Stimulated activated naive CD4-positive, alpha-beta T cell (primary cell): ENCODE measurements around the gene ARSB.

Experiments used
- DNase-seq, 6 experiments: peaks; one replicate each; lab custom pipeline; 2025; lab: John Stamatoyannopoulos, UW

The ARSB gene

DNA sequence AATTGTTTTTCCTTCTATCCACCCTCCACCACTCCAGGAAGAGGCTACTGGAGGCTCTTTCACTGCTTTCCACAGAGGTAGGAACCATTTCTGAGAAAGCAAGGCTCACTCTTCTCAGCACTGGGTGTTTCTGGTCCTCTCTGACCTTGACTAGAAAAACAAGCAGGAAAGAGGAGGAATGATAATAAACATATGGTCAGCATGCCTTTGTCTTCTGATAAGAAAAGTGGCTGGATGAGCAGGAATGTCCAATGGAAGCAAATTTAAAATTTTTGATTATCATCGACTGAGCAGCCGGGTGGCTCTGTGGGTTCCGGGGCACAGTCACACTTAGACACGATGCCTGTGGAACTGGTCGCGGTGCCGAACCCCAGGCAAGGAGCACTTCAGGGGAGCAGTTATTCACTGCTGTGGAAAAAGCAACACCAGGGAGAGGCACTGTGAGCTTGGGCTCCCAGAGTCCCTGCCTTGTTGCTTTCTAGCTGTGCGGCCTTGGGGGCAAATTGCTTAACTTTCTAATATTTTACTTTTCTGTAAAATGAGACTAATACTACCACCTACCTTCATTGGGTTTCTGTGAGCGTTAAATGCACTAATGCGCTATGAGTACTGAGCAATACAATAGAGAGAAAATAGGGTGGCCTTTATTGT lies 179.5 kb downstream of the ARSB start:
- DNase-seq: no peak

DNA sequence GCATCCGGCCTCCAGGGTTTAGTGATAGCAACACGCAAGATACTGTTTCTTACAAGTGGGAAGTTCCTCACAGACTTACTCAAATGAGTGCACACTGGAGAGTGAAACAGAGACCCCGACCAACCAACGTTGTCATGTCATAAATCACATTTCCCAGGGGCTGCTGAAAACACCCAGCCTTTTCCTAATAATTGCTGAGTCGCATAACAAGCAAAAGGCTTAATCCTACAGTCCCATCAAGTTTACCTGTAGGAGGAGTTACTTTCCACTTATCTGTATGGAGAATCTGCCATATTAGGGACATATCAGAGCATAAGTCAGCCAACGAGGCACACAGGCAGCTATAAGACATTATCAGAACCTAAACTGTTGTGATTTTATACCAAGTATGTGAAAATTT lies 180.1 kb downstream of the ARSB start:
- DNase-seq: no peak

DNA sequence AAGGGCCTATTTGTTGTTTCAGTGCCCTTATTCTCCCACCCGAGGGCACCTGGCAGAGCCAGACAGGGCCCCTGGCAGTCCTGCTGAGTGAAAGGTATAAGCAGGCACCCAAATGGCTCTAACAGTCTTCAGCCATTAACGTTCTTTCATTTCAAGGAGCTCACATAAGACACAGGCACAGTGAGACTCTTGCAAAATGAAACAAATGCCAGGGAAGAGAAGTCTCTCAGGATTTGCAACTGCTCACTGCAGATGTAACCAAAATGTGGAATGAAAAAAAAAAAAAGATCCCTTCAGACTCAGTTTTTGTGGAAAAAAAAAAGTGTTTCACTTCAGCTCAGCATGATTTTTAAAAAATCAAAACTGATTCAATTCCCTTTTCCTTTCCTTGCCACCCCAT lies 181.2 kb downstream of the ARSB start:
- DNase-seq: no peak

DNA sequence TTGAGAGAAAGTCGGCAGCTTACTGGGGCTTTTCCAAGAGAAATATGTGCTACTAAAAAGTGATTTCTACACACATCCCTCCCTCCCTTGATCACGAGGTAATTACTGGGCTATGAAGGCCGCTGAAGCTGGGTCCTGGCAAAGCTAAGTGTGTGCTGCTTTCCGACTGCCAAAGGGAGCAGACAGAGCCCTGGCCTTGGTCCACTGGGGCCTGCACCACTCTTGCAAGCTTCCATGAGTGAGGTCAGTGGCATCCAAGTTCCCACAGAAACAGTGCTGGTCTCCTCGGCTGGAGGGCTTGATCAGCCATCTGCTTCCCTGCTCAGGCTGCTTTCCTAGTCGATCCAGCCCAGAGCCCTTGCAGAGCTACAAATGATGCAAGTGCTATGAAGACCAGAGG lies 181.8 kb downstream of the ARSB start:
- DNase-seq: no peak

DNA sequence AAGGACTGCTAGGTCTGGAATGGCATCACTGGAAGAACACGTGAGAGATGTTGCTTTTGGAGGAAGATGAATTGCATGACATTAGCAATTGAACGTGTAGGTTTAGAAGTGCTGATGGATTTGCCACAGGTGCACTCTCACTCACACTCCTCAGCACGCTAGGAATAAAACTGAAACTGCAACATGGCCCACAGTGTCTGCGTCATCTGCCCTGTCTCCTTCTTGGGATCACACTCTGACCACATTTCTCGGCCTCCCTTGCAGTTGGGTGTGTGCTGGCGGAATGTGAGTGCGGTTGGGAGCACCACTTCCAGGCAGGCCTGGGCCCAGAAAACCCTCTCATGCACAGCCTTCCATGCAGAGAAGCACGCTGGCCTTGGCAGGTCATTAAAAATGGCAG lies 183.7 kb downstream of the ARSB start:
- no peak for DNase-seq

DNA sequence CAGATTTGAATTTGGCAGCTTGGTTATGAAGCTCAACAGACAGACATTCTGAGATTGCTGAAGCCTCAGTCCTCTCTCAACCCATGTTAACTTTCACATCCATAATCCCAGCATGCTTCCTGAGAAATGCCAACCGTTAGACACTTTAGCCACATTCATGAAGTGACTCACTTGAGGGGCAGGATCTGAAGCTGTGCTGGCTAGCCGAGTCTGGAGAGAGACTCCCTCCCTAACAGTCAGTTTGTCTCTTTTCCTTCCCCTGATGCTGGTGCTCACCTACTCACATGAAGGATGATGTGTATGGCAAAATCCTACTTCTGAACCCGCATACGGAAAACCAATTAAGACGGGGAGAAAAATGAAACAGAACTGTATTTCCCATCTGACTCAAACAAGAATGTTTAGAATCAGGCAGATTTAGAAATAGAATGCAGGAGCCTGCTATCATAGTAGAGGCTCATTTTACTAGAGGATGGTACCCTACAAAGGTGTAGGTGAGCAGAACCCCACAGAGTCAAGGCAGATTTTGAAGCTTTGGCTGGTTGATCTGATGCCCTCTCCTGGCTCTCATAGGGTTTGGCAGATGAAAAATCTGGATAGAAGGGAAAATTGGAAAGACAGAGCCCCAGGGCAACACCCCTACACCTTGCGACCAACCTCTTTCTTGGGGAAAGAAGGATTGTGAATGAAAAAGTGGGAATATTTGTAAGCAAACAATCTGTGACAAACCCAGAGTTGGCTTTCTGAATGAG lies 185.7 kb downstream of the ARSB start:
- no peak for DNase-seq

DNA sequence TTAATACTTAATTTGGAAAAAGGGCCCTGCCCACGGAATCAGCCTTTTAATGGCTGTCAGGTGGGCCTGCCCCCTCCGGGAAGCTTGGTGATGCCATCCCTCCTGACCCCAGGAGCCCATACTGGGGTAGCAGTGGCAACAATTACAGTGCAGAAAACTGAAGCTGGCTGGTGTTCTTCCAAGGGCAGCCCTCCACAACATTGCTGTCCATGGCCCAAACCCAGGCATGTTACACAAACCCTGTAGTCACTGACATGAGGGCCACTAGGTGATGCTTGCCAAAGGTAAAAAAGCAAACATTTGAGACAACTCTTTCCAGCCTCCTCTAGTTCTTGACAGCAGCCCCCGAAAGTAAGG lies 186.5 kb downstream of the ARSB start:
- DNase-seq: no peak

DNA sequence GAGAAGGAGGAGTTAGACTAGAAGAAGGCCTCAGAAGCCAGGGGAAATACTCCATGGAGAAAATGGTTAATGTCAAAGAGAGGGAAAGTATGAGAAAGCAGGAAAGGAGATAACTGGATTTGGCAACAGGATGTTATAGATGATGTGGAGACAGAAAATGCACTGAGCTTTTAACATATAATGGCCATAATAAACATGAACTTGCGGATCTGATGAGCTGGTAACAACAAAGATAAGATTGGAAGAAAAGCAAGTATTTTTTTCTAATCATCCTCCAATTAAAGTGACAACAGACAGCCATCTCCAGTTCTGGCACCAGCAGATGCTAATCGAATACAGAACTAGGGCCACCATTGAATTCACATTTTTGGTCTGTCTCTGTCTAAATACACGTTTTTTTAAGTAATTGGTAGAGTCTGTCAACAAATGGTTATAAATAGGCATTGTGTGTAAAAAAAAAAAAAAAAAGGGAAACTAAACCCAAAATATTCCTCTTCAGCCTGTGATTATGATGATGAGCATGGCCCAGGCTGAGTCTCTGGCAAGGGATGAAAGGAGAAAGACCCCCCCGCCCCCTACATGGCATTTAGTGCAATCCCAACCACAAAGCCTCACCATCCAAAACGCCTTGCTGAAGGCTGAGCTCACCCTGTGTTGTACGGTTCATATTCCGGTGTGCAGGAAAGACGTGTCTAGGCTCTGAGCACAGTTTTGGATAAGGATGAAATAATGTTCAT lies 187.0 kb downstream of the ARSB start:
- no peak for DNase-seq

DNA sequence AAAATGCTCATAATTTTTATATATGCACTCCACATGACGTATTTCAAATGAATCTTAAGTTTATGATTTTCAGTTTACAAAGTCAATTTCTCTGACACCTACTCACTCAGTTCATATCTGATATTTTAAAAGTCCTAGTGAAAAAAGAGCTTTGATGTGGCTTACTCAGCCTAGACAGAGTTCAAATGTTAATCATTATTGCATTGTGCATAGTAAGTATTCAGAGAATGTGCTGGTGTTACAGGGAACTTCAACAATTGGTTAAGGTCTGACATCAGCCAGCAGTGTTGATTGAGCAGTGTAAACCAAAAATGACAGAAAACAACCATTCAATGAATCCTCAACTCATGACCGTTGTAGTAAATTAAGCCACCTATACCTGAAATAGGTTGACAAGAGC lies 189.4 kb downstream of the ARSB start:
- DNase-seq: no peak

DNA sequence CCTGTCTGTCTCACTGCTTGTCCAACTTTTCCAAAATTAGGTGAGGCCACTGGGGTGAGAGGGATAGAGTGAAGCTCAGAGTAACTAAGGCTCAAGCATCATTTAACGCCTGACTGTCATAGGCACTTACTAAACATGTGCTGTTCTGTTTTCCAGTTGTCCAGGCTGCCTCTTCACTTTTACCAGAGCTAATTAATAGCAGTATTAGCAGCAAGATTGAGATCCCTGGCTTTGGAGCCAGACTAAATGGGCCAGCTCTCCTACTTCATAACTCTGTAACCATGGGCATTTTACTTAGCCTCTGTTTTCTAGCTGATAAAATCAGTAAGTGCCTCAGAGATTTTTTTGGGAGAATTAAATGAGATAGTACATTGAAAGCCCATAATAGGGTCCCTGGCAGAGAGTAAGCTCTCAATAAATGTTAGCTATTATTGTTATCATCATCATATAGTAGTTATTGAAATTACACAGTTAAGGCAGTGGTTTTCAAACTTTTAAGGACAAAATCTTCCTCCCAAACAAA lies 190.4 kb downstream of the ARSB start:
- no peak for DNase-seq

DNA sequence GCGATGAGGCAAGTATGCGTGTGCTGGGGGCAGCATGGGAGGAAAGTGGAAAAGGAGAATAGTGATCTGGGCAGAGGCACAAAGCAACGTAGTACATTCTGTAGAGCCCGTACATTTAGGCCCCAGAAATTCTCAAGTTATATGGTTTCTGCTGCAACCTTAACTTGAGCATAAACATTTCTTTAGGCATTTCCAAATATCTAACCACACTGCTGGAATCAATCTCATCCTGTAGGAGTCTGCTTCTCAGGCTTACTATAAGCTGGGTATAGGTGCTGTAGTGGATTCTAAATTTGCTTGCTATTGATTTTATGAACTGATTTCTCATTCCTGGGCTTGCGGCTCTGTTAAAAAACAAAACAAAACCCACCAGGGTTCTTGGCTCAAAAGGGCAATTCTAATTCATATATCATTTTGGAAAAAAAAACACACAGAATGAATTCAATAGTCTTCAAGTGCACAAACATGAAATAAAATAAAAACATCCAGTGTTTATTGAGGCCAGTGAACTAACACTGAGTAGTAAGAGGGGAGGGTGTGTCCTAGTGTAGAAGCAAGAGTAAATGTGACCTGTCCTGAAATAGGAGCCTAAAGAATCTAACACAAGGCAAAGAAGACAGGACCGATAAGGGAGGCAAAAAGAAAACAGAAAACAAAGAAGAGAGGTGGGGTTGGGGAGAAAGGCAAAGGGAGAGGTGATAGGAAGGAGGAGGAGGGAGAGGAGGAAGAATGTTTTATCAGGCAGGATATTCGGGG lies 191.0 kb downstream of the ARSB start:
- DNase-seq: no peak

DNA sequence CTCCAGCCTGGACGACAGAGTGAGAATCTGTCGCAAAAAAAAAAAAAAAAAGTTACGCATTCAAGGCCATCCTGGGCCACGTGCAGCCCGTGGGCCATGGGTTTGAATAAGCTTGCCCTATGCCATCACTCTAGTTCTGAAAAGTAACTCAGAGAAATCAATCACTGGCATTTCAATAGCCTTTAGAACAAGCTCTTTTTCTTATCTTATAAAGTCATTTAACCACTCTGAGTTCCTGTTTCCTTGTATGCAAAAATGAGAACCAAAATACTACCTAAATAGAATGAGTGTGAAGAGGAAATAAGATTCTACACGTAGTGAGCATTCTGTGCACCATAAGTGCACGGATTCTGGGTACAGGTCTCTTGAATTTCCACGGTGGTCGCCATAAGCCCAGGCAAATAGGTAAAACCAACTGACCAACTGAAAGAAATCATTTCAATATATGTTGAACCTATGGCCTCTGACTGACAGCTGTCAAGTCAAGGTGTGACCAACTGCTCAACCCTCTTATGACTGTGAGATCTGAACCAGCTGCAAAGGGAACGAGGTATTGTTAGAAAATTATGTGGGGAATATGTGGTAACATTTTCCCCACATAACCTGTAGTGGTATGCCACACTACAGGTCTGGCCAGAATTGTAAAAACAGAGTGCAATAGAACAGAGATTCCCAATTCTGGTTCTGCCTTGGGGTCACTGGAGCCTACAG lies 192.6 kb downstream of the ARSB start:
- no peak for DNase-seq

DNA sequence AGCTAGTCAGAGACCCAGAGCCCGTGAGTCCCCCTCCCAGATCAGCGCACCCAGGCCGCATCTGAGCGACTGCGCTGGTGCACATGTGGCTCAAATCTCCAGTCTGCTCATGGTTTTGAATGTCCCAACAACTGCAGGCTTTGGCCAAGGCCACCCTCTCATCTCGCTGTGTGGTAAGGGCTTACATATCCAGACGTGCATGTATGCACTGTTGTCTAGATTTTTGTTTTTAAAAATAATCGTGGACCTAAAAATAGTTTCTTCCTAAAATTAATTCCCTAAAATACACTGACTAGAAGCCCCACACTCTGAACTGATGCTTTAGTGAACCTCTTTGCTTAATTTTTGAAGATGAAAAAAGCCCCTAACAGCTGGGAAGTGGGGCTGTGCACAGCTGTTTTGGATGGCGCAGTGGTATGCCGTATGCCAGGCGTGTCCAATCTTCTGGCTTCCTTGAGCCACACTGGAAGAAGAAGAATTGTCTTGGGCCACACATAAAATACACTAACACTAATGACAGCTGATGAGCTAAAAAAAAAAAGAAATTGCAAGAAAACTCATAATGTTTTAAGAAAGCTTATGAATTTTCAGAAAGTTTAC lies 193.5 kb downstream of the ARSB start:
- DNase-seq: no peak

DNA sequence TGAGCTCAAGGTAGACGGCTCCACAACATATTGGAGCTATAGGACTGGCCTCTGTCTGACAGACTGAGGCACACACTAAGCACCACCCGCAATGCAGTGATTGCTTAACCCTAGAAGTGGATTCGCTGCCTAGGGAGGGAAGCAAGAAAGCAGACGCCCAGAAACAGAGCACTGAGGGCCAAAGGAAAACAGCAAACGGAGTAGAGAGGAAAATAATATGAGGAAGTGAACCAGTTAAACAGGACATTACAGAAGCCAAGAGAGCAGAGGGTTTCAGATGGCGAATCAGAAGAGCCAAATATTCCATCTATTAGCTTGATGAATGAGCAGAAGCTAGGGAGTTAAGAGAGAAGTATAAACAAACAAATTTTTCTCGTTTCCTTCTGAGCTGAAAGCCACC lies 197.3 kb downstream of the ARSB start:
- DNase-seq: no peak

DNA sequence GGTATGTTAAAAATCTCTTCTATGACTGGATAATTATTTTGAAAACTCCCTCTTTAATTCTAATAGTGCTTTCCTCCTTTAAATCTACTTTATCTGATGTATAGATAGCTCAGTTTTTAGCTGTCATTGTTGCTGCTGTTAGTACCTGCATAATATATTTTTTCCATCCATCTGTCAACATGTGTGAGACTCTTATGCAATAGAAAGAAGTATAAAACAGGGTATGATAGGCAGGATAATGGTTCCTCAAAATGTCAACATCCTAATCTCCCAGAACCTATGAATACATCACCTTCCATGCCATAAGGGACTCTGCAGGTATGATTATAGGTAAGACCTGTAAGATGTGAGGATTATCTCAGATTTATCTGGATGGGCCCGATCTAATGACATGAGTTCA lies 199.7 kb downstream of the ARSB start:
- no peak for DNase-seq

DNA sequence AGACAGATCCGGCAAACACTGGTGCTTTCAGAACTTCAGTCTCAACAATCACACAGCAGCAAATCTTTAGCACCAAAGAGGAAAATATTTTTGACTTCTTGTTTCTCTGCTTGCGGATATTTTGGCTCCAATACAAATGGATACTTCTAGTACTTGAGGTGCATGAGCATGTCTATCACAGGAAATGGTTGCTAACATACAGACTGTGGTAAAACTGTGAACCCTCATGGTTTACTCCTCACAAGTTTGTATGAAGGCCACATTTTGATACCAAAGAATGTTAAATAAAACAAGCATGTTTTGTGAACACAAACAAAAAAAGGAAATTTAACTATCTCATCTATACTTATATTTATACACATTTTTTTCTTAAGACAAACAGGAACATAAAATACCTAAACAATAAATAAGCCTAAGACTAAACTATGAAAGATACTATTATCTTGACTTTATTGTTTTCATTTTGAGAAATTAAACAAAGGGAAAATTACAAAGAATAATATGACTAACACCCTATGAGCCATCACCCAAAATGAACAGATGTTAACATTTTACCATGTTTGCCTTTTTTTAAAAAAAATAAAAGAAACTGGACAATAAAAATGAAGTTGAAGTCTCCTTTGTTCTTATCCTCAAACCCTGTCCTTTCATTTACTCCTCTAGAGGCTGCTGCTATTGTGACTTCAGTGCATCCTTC lies 201.5 kb downstream of the ARSB start:
- no peak for DNase-seq

DNA sequence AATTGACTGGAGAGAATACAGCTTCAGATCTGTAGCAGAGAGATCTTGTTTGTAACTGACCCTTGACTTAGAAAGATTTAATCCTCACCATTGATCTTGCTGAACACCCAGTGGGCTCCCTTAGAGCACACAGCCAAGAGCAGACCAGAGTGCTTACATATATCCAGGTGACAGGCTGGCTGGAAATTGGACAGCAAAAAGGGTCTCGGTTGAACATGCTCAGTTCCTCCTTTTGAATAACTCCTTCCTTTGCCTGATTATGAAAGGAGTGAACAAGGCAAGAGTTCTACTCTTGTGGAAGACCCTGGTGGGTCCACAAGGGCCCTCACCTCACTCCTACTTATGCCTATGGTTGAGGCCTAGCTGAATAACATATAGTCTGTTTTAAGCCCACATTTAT lies 202.4 kb downstream of the ARSB start:
- no peak for DNase-seq

DNA sequence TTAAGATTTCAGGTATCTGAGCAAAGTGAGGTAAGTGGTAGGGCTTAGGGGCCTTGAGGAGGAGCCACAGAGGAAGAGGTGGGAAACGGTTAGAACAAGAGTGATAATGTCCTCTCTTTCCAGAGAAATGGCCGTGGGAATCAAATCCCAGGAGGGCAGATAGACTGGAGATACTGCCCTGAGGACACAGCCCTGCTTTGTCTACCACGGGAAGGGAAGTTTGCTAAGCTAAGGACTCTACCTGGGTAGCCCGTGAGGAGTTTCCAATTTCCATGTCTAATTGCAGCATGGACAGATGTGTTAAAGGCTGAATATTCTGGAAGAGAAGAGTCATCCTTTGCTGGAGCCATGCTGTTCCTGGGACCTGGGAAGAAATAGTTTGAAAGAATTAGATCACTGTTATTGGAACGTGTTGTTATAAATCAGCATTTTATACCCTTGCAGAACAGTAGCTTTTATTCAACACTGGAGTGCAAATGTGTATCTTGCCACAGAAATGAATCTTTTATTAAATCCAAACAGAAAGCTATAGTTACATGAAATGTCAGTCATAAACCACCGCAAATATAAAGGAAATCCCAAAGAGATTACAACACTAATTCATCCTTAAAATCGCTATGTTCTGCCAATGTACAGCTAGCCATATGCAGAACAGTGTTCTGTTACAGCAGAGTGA lies 203.4 kb downstream of the ARSB start:
- DNase-seq: no peak

DNA sequence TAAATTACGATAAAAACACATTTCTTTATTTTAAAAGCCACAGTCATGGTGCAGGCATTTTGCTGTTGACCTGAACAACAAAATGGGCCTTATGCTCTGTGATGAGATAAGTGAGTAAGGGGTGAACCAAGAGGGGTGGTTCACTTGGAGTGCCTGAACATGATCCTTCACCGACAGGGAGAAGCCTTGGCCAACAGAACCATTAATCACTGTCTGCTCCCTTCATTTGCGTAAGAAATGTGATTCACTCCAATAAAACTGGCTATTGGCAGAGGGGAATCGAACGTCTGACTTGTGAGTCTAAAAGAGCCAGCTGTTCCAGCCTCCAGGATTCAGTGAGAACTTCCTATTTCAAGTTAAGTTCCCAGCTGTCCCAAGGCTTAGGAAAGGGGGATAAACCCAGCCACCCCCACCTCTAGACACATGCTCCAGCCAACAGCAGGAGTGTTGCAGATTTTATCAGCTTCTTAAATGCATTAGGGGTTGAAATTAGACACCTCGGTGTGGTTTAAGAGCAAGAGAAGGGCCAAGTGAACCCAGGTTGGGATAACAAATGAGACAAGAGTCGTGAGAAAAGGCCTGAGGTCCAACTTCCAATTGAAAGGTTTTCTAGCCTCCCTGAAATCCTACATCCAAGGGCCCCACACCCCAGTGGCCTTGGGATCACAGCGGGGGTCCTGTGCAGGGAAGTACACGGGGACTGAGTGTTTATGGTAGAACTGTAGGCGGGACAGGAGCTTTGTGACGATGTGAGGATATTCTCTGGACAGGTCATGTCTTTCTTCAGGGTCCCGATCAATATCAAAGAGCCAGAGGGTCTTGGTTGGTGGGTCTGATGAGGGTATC lies 205.1 kb downstream of the ARSB start:
- DNase-seq: no peak
